GM18861 (cell line): ENCODE results near the gene ELF5.

Experiments used
- ATAC-seq: cut with Tn5 transposase; IDR thresholded peaks from one replicate; pipeline ENCODE4 v1.9.1; 2021; ENCODE audit not compliant: unreplicated experiment

ELF5 gene

GRCh38 chr11:34513682-34514449, at the start of gene ELF5:
Gene ELF5, minus strand, starts transcription at chr11:34513794. Its CDS starts 8,045 bp downstream, at chr11:34505749.
- no peak for ATAC-seq

- ATAC-seq, result no peak
These were observed 49.4 kb upstream of the ELF5 start for GRCh38 chr11:34562976-34563375.

- no peak for ATAC-seq
These were observed 46.9 kb upstream of the ELF5 start for GRCh38 chr11:34560511-34560910.

- ATAC-seq, result no peak
These were observed 45.1 kb upstream of the ELF5 start for GRCh38 chr11:34558673-34559072.

- no peak for ATAC-seq
These were observed 44.6 kb upstream of the ELF5 start for GRCh38 chr11:34558211-34558610.

- no peak for ATAC-seq
These were observed 38.7 kb upstream of the ELF5 start for GRCh38 chr11:34552270-34552669.

GRCh38 chr11:34549271-34549670, 35.7 kb upstream of the ELF5 start:
- ATAC-seq, result no peak

GRCh38 chr11:34548278-34548677, 34.7 kb upstream of the ELF5 start:
- ATAC-seq, result no peak

- ATAC-seq, result no peak
These were observed 33.1 kb upstream of the ELF5 start for GRCh38 chr11:34546511-34547209.

- ATAC-seq, result no peak
These were observed 28.5 kb upstream of the ELF5 start for GRCh38 chr11:34542089-34542488.

- no peak for ATAC-seq
These were observed 27.3 kb upstream of the ELF5 start for GRCh38 chr11:34540870-34541269.

- ATAC-seq, result no peak
These were observed 24.0 kb upstream of the ELF5 start for GRCh38 chr11:34537636-34538035.

- ATAC-seq, result no peak
These were observed 22.5 kb upstream of the ELF5 start for GRCh38 chr11:34536056-34536455.

GRCh38 chr11:34534826-34535225, 21.2 kb upstream of the ELF5 start:
- ATAC-seq, result no peak

- ATAC-seq, result no peak
These were observed 18.1 kb upstream of the ELF5 start for GRCh38 chr11:34531663-34532062.

GRCh38 chr11:34530545-34531234, 17.1 kb upstream of the ELF5 start:
- no peak for ATAC-seq

GRCh38 chr11:34529643-34530042, 16.0 kb upstream of the ELF5 start:
- no peak for ATAC-seq

- ATAC-seq, result no peak
These were observed 14.5 kb upstream of the ELF5 start for GRCh38 chr11:34528072-34528471.

- no peak for ATAC-seq
These were observed 12.5 kb upstream of the ELF5 start for GRCh38 chr11:34525888-34526657.

GRCh38 chr11:34525098-34525497, 11.5 kb upstream of the ELF5 start:
- no peak for ATAC-seq

- ATAC-seq, result no peak
These were observed 11.1 kb upstream of the ELF5 start for GRCh38 chr11:34524696-34525095.
